ENCODE measurements around the gene DAW1. TPM values are rescaled to one million over a fixed set of nuclear protein-coding genes. Genes with fewer than 3 reads are reported as not detected.
A peak's percentile ranks its signal among the peaks of the same experiment; 100 is the strongest.

DAW1 gene
- polyA plus RNA-seq, 4 donors, result 0.07 TPM; not detected in 3

DNA sequence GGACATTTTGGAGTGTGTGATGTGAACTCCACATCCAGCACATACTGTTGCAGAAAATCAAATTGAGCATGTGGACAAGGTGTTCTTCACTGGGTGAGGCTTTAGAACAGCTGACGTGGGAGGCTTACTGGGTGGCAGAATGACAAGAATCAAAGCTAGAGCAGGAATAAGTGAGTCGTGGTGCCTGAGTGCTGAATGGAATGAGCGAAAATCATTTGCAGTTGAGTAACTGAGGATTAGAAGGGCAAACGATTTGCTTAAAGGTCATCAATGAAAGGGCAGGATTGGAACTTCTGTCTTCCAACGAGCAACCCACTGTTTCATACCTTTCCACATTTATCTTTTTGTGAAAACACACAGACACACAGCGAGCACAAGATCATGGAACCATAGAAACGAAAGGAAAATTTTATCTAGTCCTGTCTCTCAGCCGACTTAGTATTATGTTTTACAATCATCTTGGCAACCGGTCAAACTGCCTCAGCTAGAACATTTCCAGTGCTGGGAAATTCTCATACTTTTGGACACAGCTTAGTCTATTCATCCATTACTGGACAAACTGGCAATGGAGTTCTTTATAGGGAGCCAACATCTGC, 7.2 kb upstream of the DAW1 start:
- DNase-seq (no peak), FAIRE-seq (no peak)
- no peaks in the 10 kb centered on the region for H3K9me3 ChIP-seq (ENCODE audit: control insufficient read depth in 2 of 2, insufficient read depth in 1 of 2, low read depth in 1 of 2, low read length in 1 of 2)
- no peaks in the 10 kb centered on the region for H3K36me3 ChIP-seq (ENCODE audit: control insufficient read depth in 3 of 3, insufficient read depth in 2 of 3, low read depth in 1 of 3, low read length in 3 of 3)
- H3K4me1 ChIP-seq (ENCODE audit: control insufficient read depth in 3 of 3, insufficient read depth in 2 of 3, low read depth in 1 of 3, low read length in 2 of 3), result no peaks in the 10 kb centered on the region
- H3K27ac ChIP-seq (ENCODE audit: low read depth in 1 of 3, low read length in 2 of 3), result no peak overlapping the region
- H3K27me3 ChIP-seq (ENCODE audit: control insufficient read depth in 3 of 3, insufficient read depth in 3 of 3, low read length in 3 of 3), result no peaks in the 10 kb centered on the region
- WGBS, 3 donors, result 50 to 60% (median 53%) methylated on average over 9 of the region's 9 CpGs
- H3K4me3 ChIP-seq (ENCODE audit: low read depth in 1 of 3, low read length in 3 of 3), result no peak overlapping the region

DNA sequence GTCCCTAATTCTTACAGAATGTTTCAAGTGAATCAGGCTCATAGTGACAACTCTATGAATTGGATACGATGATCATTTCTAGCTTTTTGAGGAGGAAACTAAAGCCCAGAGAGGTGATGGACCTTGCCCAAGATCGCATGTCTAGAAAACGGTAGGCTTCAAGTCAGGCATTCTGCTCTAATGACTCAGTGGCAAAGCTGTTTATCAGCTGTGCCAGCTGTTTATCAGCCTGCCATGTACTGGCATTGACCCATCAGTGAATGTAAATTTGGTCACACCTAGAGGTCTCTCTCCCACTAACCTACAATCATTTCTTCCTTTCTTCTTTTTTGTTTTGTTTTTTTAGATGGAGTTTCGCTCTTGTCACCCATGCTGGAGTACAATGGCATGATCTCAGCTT, 6.1 kb upstream of the DAW1 start:
- FAIRE-seq (no peak), DNase-seq (peak in 1 of 2 donors; percentile 42)
- Histone ChIP-seq H3K4me1 (ENCODE audit: control insufficient read depth in 3 of 3, insufficient read depth in 2 of 3, low read depth in 1 of 3, low read length in 2 of 3) (no peaks in the 10 kb centered on the region), H3K9me3 (ENCODE audit: control insufficient read depth in 2 of 2, insufficient read depth in 1 of 2, low read depth in 1 of 2, low read length in 1 of 2) (no peaks in the 10 kb centered on the region), H3K4me3 (ENCODE audit: low read depth in 1 of 3, low read length in 3 of 3) (no peak overlapping the region), H3K27me3 (ENCODE audit: control insufficient read depth in 3 of 3, insufficient read depth in 3 of 3, low read length in 3 of 3) (no peaks in the 10 kb centered on the region), H3K36me3 (ENCODE audit: control insufficient read depth in 3 of 3, insufficient read depth in 2 of 3, low read depth in 1 of 3, low read length in 3 of 3) (no peaks in the 10 kb centered on the region), H3K27ac (ENCODE audit: low read depth in 1 of 3, low read length in 2 of 3) (no peak overlapping the region)
- 54 to 75% (median 62%) methylated on average over 4 of the region's 4 CpGs for WGBS, 3 donors

DNA sequence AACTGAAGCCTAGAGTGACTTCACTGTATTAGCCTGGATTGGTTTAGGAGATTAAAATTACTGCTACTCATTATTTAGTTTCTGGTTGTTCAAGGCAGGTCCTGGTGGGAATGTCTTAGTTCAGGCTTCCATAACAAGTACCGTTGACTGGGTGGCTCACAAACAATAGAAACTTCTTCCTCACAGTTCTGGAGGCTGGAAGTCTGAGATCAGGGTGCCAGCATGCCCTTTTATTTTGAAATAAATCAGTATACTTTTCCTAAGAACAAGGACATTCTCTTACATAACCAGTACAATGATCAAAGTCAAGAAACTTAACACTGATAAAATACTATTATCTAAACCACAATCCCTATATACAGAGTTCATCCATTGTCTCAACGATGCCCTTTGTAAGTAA, 4.0 kb upstream of the DAW1 start:
- 52 to 65% (median 57%) methylated on average over 2 of the region's 2 CpGs for WGBS, 3 donors
- peaks cover 0 to 3% (median 0%) of the 10 kb centered on the region in 3 donors for H3K27me3 ChIP-seq (ENCODE audit: control insufficient read depth in 3 of 3, insufficient read depth in 3 of 3, low read length in 3 of 3)
- H3K36me3 ChIP-seq (ENCODE audit: control insufficient read depth in 3 of 3, insufficient read depth in 2 of 3, low read depth in 1 of 3, low read length in 3 of 3), result no peaks in the 10 kb centered on the region
- FAIRE-seq (peak; percentile 19), DNase-seq (no peak)
- no peak overlapping the region for H3K4me3 ChIP-seq (ENCODE audit: low read depth in 1 of 3, low read length in 3 of 3)
- H3K4me1 ChIP-seq (ENCODE audit: control insufficient read depth in 3 of 3, insufficient read depth in 2 of 3, low read depth in 1 of 3, low read length in 2 of 3), result peaks cover 0 to 9% (median 2%) of the 10 kb centered on the region in 3 donors
- no peaks in the 10 kb centered on the region for H3K9me3 ChIP-seq (ENCODE audit: control insufficient read depth in 2 of 2, insufficient read depth in 1 of 2, low read depth in 1 of 2, low read length in 1 of 2)
- no peak overlapping the region for H3K27ac ChIP-seq (ENCODE audit: low read depth in 1 of 3, low read length in 2 of 3)

DNA sequence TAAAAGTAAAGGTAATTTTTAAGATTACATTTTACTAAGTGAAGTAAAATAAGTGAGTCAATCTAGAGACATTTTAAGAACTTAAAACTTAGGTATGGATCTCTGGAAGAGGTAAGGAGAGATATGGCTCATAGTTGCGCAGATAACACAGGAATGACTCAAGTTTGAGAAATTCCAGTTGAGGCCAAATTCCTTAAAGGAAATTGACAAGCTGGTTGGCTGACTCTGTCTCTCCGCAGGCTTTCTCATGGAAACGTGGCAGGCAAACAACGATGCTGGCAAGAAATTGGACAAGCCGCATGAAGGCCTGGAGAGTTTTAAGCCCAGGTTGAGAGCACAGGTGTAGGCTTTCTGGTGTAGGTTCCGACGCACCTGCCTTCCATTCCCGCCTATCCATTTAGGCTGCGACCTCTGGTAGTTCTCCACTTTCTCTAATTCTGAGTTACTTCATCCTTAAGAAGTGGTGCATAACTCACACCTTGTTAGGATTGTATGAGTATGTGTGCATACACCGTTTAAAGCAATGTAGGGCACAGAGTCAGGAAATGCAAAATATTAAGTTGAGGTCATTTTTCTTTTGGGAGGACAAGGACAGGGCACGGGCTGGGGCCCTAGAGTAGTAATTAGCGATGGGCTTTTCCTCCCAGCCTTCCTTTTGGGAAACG, 589 bp upstream of the DAW1 start:
- peaks cover 0 to 6% (median 0%) of the 10 kb centered on the region in 3 donors for H3K27me3 ChIP-seq (ENCODE audit: control insufficient read depth in 3 of 3, insufficient read depth in 3 of 3, low read length in 3 of 3)
- FAIRE-seq, result no peak
- H3K36me3 ChIP-seq (ENCODE audit: control insufficient read depth in 3 of 3, insufficient read depth in 2 of 3, low read depth in 1 of 3, low read length in 3 of 3), result no peaks in the 10 kb centered on the region
- H3K4me3 ChIP-seq (ENCODE audit: low read depth in 1 of 3, low read length in 3 of 3), result peak overlapping the region in 2 of 3 donors; percentile 22 to 42
- no peaks in the 10 kb centered on the region for H3K9me3 ChIP-seq (ENCODE audit: control insufficient read depth in 2 of 2, insufficient read depth in 1 of 2, low read depth in 1 of 2, low read length in 1 of 2)
- peaks cover 0 to 9% (median 2%) of the 10 kb centered on the region in 3 donors for H3K4me1 ChIP-seq (ENCODE audit: control insufficient read depth in 3 of 3, insufficient read depth in 2 of 3, low read depth in 1 of 3, low read length in 2 of 3)
- WGBS, 3 donors, result 62 to 69% (median 65%) methylated on average over 13 of the region's 13 CpGs
- H3K27ac ChIP-seq (ENCODE audit: low read depth in 1 of 3, low read length in 2 of 3), result no peak overlapping the region
- DNase-seq, result peak; percentile 11 to 27

DNA sequence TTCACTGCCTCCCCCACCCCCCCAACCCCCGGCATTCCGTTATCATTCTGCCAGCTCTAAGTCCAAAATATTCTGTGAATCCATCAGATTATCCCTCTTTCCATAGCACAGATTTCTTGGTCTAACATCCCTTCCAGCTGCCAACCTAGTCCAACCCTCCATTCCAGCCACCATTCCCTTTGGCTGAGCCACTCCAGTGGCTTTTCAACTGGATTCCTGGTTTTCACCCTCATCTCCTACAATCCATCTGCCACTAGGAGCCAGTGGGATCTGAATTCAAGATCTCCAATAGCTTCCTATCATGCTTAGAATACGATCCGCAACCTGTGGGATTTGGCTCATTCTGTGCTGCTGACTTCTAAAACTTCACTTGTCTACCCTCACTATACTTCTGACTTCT, 1.2 kb downstream of the DAW1 start:
- Histone ChIP-seq H3K4me1 (ENCODE audit: control insufficient read depth in 3 of 3, insufficient read depth in 2 of 3, low read depth in 1 of 3, low read length in 2 of 3) (peaks cover 0 to 9% (median 2%) of the 10 kb centered on the region in 3 donors), H3K27me3 (ENCODE audit: control insufficient read depth in 3 of 3, insufficient read depth in 3 of 3, low read length in 3 of 3) (peaks cover 0 to 6% (median 0%) of the 10 kb centered on the region in 3 donors), H3K27ac (ENCODE audit: low read depth in 1 of 3, low read length in 2 of 3) (no peak overlapping the region), H3K36me3 (ENCODE audit: control insufficient read depth in 3 of 3, insufficient read depth in 2 of 3, low read depth in 1 of 3, low read length in 3 of 3) (no peaks in the 10 kb centered on the region), H3K9me3 (ENCODE audit: control insufficient read depth in 2 of 2, insufficient read depth in 1 of 2, low read depth in 1 of 2, low read length in 1 of 2) (no peaks in the 10 kb centered on the region), H3K4me3 (ENCODE audit: low read depth in 1 of 3, low read length in 3 of 3) (no peak overlapping the region)
- FAIRE-seq, result no peak
- no peak for DNase-seq
- 86 to 92% (median 88%) methylated on average over 4 of the region's 4 CpGs for WGBS, 3 donors

DNA sequence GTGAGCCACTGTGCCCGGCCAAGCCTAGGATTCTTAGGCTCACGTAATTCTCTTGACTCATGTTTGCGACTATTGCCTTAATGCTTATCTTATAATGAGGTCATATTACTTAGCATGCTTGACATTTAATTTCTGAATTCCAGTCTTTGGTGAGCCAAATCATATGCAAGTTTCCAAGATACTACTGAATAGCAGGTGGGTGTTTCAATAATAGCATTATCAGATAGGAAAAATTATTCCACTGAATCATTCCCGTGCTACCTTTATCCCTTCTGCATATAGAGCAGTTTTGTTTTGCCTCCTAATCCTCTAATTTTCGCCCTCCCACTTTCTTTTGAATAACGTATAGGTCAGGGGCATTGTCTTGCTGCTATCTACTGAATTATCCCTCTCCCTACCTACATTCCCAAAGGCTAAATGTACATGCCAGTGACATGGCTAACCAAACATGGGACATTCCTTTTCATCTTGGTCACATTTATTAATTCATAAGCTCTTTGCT, 4.9 kb downstream of the DAW1 start:
- H3K4me3 ChIP-seq (ENCODE audit: low read depth in 1 of 3, low read length in 3 of 3), result no peak overlapping the region
- no peaks in the 10 kb centered on the region for H3K9me3 ChIP-seq (ENCODE audit: control insufficient read depth in 2 of 2, insufficient read depth in 1 of 2, low read depth in 1 of 2, low read length in 1 of 2)
- no peaks in the 10 kb centered on the region for H3K36me3 ChIP-seq (ENCODE audit: control insufficient read depth in 3 of 3, insufficient read depth in 2 of 3, low read depth in 1 of 3, low read length in 3 of 3)
- H3K27me3 ChIP-seq (ENCODE audit: control insufficient read depth in 3 of 3, insufficient read depth in 3 of 3, low read length in 3 of 3), result peaks cover 0 to 6% (median 0%) of the 10 kb centered on the region in 3 donors
- peaks cover 0 to 5% (median 2%) of the 10 kb centered on the region in 3 donors for H3K4me1 ChIP-seq (ENCODE audit: control insufficient read depth in 3 of 3, insufficient read depth in 2 of 3, low read depth in 1 of 3, low read length in 2 of 3)
- no peak for DNase-seq
- no peak overlapping the region for H3K27ac ChIP-seq (ENCODE audit: low read depth in 1 of 3, low read length in 2 of 3)
- whole genome bisulfite sequencing, 3 donors, result 69 to 83% (median 76%) methylated on average over 6 of the region's 6 CpGs
- no peak for FAIRE-seq

DNA sequence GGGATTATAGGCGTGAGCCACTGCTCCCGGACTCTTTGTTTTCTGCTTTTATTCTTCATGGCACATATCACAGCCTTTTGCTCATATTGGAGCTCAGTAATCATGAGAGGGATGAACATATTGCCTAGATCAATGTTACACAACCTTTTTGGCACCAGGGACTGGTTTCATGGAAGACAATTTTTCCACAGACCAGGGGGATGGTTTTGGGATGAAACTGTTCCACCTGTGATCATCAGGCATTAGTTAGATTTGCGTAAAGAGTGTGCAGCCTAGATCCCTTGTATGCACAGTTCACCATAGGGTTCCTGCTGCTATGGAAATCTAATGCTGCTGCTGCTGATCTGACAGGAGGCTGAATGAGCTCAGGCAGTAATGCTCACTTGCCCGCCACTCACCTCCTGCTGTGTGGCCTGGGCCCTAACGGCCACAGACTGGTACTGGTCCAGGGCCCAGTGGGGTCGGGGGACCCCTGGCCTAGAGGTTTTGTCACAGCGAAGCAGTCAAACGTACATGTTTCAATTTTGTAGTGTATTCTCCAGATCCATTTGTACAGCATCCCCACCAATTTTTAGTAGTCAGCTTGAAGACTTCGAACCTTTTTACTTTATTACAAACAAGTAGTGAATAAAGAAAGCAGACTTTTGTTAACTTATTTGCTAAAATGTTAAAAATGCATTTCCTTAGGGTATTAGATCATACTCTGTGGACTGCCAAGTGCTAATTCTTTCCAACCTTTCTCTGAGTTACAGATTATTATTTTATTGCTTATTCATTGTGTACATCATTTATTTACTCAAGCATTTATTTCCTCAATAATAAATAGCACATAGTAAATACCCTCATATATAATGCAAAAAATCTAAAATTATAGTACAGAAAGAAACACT, 6.2 kb downstream of the DAW1 start:
- Histone ChIP-seq H3K27ac (ENCODE audit: low read depth in 1 of 3, low read length in 2 of 3) (no peak overlapping the region), H3K36me3 (ENCODE audit: control insufficient read depth in 3 of 3, insufficient read depth in 2 of 3, low read depth in 1 of 3, low read length in 3 of 3) (no peaks in the 10 kb centered on the region), H3K27me3 (ENCODE audit: control insufficient read depth in 3 of 3, insufficient read depth in 3 of 3, low read length in 3 of 3) (peaks cover 0 to 2% (median 0%) of the 10 kb centered on the region in 3 donors), H3K4me1 (ENCODE audit: control insufficient read depth in 3 of 3, insufficient read depth in 2 of 3, low read depth in 1 of 3, low read length in 2 of 3) (no peaks in the 10 kb centered on the region), H3K4me3 (ENCODE audit: low read depth in 1 of 3, low read length in 3 of 3) (no peak overlapping the region), H3K9me3 (ENCODE audit: control insufficient read depth in 2 of 2, insufficient read depth in 1 of 2, low read depth in 1 of 2, low read length in 1 of 2) (no peaks in the 10 kb centered on the region)
- 64 to 69% (median 67%) methylated on average over 9 of the region's 9 CpGs for WGBS, 3 donors
- DNase-seq (no peak), FAIRE-seq (peak; percentile 47)

DNA sequence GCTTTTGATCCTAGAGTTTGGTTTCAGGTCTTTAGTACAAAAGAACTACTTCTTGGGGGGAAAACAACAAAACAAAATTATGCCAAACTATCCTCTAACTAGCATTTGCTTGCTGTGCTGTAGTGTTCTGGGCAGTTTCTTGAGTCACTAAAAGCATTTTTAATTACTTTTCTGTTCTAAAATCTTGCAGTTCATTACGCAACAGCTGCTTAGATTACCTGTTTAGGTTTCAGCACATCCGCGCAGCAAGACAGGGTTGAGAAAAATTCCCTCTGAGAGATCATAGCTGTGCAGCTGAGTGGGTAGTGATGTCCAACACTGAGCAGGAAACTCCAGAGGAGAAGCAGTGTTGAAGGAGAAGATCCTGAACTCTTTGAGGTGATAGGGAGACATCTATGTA, 9.0 kb downstream of the DAW1 start:
- no peaks in the 10 kb centered on the region for H3K9me3 ChIP-seq (ENCODE audit: control insufficient read depth in 2 of 2, insufficient read depth in 1 of 2, low read depth in 1 of 2, low read length in 1 of 2)
- no peaks in the 10 kb centered on the region for H3K36me3 ChIP-seq (ENCODE audit: control insufficient read depth in 3 of 3, insufficient read depth in 2 of 3, low read depth in 1 of 3, low read length in 3 of 3)
- no peak overlapping the region for H3K4me3 ChIP-seq (ENCODE audit: low read depth in 1 of 3, low read length in 3 of 3)
- H3K27me3 ChIP-seq (ENCODE audit: control insufficient read depth in 3 of 3, insufficient read depth in 3 of 3, low read length in 3 of 3), result no peaks in the 10 kb centered on the region
- H3K27ac ChIP-seq (ENCODE audit: low read depth in 1 of 3, low read length in 2 of 3), result no peak overlapping the region
- H3K4me1 ChIP-seq (ENCODE audit: control insufficient read depth in 3 of 3, insufficient read depth in 2 of 3, low read depth in 1 of 3, low read length in 2 of 3), result no peaks in the 10 kb centered on the region
- WGBS, 3 donors, result 88 to 96% (median 94%) methylated on average over 3 of the region's 3 CpGs
- DNase-seq (no peak), FAIRE-seq (no peak)

Measured in small intestine (tissue), 7 donors.